Stomach (tissue), 9 donors: ENCODE measurements around the gene CLEC1A. TPM values are rescaled to one million over a fixed set of nuclear protein-coding genes. Genes with fewer than 3 reads are reported as not detected.

ENCODE experiments used
- DNase-seq, 2 donors: peaks; one replicate each; pipeline versions ENCODE4 v3.0.0 to v3.0.0-alpha.2; 2013 to 2019
- H3K27ac ChIP-seq, 5 donors: fragments of 200-600 bp in 4 of 5; sonication (generic) in 4 of 5; one replicate each; pipeline ENCODE4 v1.5.1; 2013 to 2019; ENCODE audit warnings: mild to moderate bottlenecking in 1 of 5, moderate library complexity in 1 of 5
- H3K27me3 ChIP-seq, 3 donors: fragments of 200-600 bp; sonication (generic); one replicate each; pipeline ENCODE4 v1.5.1; 2017 to 2019; ENCODE audit warnings: mixed run types in 1 of 3
- H3K36me3 ChIP-seq, 4 donors: fragments of 200-600 bp; sonication (generic); 1 replicate in 3 of 4; 2 replicates in 1 of 4; pipeline ENCODE4 v1.5.1; 2016 to 2019
- H3K4me1 ChIP-seq, 4 donors: fragments of 200-600 bp; sonication (generic); one replicate each; pipeline ENCODE4 v1.5.1; 2016 to 2019
- H3K4me3 ChIP-seq, 4 donors: fragments of 200-600 bp; sonication (generic) in 3 of 4; one replicate each; pipeline ENCODE4 v1.5.1; 2016 to 2019; ENCODE audit warnings: mild to moderate bottlenecking in 1 of 4
- H3K9me3 ChIP-seq, 4 donors: fragments of 200-600 bp; sonication (generic); one replicate each; pipeline ENCODE4 v1.5.1; 2016 to 2019
- EP300 ChIP-seq: sonication (generic); formaldehyde crosslinking; IDR thresholded peaks from one replicate; pipeline ENCODE4 v1.6.1; 2017; ENCODE audit warnings: antibody characterized with exemption
- POLR2A ChIP-seq, 4 donors: fragments of 450-650 bp; IDR thresholded peaks; one replicate each; pipeline ENCODE4 v1.6.1; 2016; ENCODE audit warnings: antibody characterized with exemption in 4 of 4, control low read depth in 2 of 4, mild to moderate bottlenecking in 1 of 4, moderate library complexity in 1 of 4
- POLR2AphosphoS5 ChIP-seq, 3 donors: sonication (generic); formaldehyde crosslinking; IDR thresholded peaks; one replicate each; pipeline ENCODE4 v1.6.1; 2016; ENCODE audit warnings: antibody characterized with exemption in 3 of 3
- WGBS, 5 donors: extraction: QIAGEN DNeasy Blood & Tissue Kit in 3 of 5; methylation state at CpG; one replicate each; pipeline versions ENCODE4 v1.1.5 to v1.1.7; 2013 to 2018; 5-methylcytosine and 5-hydroxymethylcytosine counted together
- intact Hi-C: fragments of 100-400 bp; cut with DNase I; formaldehyde crosslinking; loops from one replicate; pipeline ENCODE4 v1.15.1; 2023; ENCODE audit warnings: low total_unique reads
- polyA plus RNA-seq, 3 donors: library from polyadenylated mRNA; stranded (reverse); fragments of 200-250 nt; gene quantifications; one replicate each; pipeline ENCODE4 v1.2.3, GENCODE V29; 2013
- total RNA-seq, 5 donors: library from RNA; depleted of rRNA; stranded (reverse); fragments of >200 nt; gene quantifications; one replicate each; pipeline versions ENCODE4 v1.1.0 to v1.2.3, GENCODE V29; 2014 to 2016
- TF ChIP-seq, protein P1 (sequence below), 7 experiments: fragments of 450-650 bp in 4 of 7; fragments of 200-600 bp in 3 of 7; sonication (generic) in 3 of 7; IDR thresholded peaks; one replicate each; pipeline ENCODE4 v1.5.1; 2016 to 2019; ENCODE audit warnings: antibody characterized with exemption in 7 of 7, control low read depth in 2 of 7, mild to moderate bottlenecking in 1 of 7
- donor health status: healthy with polysubstance abuse.
- donor health status: Bipolar disorder and iron deficiency.
- donor health status: healthy.

Gene CLEC1A
- total and polyA plus RNA-seq, 8 donors = 0.46 to 4.6 (median 0.96) TPM; not detected in 2

- Histone ChIP-seq H3K27me3 (no peaks in the 10 kb centered on the region), H3K9me3 (peaks cover 0 to 14% (median 3%) of the 10 kb centered on the region in 4 donors), H3K4me1 (peaks cover 0 to 3% (median 0%) of the 10 kb centered on the region in 4 donors), H3K4me3 (no peak overlapping the region), H3K27ac (no peak overlapping the region), H3K36me3 (no peaks in the 10 kb centered on the region)
- TF ChIP-seq POLR2A (IDR thresholded peaks at IDR 0.05) = no peak
- intact Hi-C loops = no loop called here
- DNase-seq = no peak
These were observed 10.8 kb downstream of the CLEC1A start for GRCh38 chr12:10088031-10088430.

GRCh38 chr12:10086387-10086786 lies 12.4 kb downstream of the CLEC1A start:
- no peak for DNase-seq
- Histone ChIP-seq H3K4me3 (no peak overlapping the region), H3K9me3 (peaks cover 0 to 14% (median 3%) of the 10 kb centered on the region in 4 donors), H3K4me1 (peaks cover 0 to 3% (median 0%) of the 10 kb centered on the region in 4 donors), H3K36me3 (no peaks in the 10 kb centered on the region), H3K27ac (no peak overlapping the region), H3K27me3 (no peaks in the 10 kb centered on the region)
- TF ChIP-seq EP300 = no peak
- TF ChIP-seq, protein P1, sequence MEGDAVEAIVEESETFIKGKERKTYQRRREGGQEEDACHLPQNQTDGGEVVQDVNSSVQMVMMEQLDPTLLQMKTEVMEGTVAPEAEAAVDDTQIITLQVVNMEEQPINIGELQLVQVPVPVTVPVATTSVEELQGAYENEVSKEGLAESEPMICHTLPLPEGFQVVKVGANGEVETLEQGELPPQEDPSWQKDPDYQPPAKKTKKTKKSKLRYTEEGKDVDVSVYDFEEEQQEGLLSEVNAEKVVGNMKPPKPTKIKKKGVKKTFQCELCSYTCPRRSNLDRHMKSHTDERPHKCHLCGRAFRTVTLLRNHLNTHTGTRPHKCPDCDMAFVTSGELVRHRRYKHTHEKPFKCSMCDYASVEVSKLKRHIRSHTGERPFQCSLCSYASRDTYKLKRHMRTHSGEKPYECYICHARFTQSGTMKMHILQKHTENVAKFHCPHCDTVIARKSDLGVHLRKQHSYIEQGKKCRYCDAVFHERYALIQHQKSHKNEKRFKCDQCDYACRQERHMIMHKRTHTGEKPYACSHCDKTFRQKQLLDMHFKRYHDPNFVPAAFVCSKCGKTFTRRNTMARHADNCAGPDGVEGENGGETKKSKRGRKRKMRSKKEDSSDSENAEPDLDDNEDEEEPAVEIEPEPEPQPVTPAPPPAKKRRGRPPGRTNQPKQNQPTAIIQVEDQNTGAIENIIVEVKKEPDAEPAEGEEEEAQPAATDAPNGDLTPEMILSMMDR (IDR thresholded peaks at IDR 0.05) = no peak
- no peak for TF ChIP-seq POLR2A (IDR thresholded peaks at IDR 0.05)
- no peak for TF ChIP-seq POLR2AphosphoS5 (IDR thresholded peaks at IDR 0.05)
- intact Hi-C loops = no loop called here
- 69 to 73% (median 70%) methylated on average over 3 of the region's 3 CpGs for WGBS, 5 donors

- no peak for TF ChIP-seq POLR2AphosphoS5 (IDR thresholded peaks at IDR 0.05)
- TF ChIP-seq EP300 = no peak
- TF ChIP-seq, protein P1 (IDR thresholded peaks at IDR 0.05) = no peak
- no peak for TF ChIP-seq POLR2A (IDR thresholded peaks at IDR 0.05)
- Histone ChIP-seq H3K4me3 (no peak overlapping the region), H3K27ac (no peak overlapping the region), H3K27me3 (no peaks in the 10 kb centered on the region), H3K4me1 (peaks cover 0 to 3% (median 0%) of the 10 kb centered on the region in 4 donors), H3K36me3 (no peaks in the 10 kb centered on the region), H3K9me3 (peaks cover 0 to 14% (median 3%) of the 10 kb centered on the region in 4 donors)
- no peak for DNase-seq
- intact Hi-C loops = no loop called here
- 79 to 100% (median 93%) methylated on average over 1 to 6 of the region's 6 CpGs for WGBS, 5 donors
These were observed 14.1 kb downstream of the CLEC1A start for GRCh38 chr12:10084733-10085132.

GRCh38 chr12:10082117-10082874 lies 16.5 kb downstream of the CLEC1A start:
- Histone ChIP-seq H3K36me3 (no peaks in the 10 kb centered on the region), H3K4me3 (no peak overlapping the region), H3K9me3 (peaks cover 0 to 14% (median 3%) of the 10 kb centered on the region in 4 donors), H3K27ac (no peak overlapping the region), H3K4me1 (no peaks in the 10 kb centered on the region), H3K27me3 (no peaks in the 10 kb centered on the region)
- intact Hi-C loops = no loop called here
- no peak for DNase-seq
- 57 to 74% (median 73%) methylated on average over 5 of the region's 5 CpGs for WGBS, 5 donors
- TF ChIP-seq POLR2A (IDR thresholded peaks at IDR 0.05) (no peak), EP300 (no peak), POLR2AphosphoS5 (IDR thresholded peaks at IDR 0.05) (no peak)
- TF ChIP-seq, protein P1 (IDR thresholded peaks at IDR 0.05) = no peak

- no peaks in the 10 kb centered on the region for H3K9me3 ChIP-seq
These were observed 23.3 kb downstream of the CLEC1A start for GRCh38 chr12:10075451-10075850.

More at GRCh38 chr12:10075451-10075850, 23.3 kb downstream of the CLEC1A start:
- Histone ChIP-seq H3K4me3 (no peak overlapping the region), H3K27me3 (no peaks in the 10 kb centered on the region), H3K4me1 (no peaks in the 10 kb centered on the region), H3K36me3 (no peaks in the 10 kb centered on the region), H3K27ac (no peak overlapping the region)
- TF ChIP-seq POLR2A (IDR thresholded peaks at IDR 0.05) = no peak
- TF ChIP-seq, protein P1 (IDR thresholded peaks at IDR 0.05) = no peak
- no peak for TF ChIP-seq EP300
- TF ChIP-seq POLR2AphosphoS5 (IDR thresholded peaks at IDR 0.05) = no peak
- DNase-seq = no peak
- intact Hi-C loops = no loop called here
